KOPT-K1 (cell line): ENCODE data around the gene RBM45.

Experiments used
- H3K27ac ChIP-seq: fragments of 200-600 bp; sonication (generic); 2 replicates; pipeline ENCODE4 v1.5.1; 2016; ENCODE audit warnings: antibody characterized with exemption, mild to moderate bottlenecking, low read depth, low read length; ENCODE audit not compliant: poor library complexity, severe bottlenecking
- H3K36me3 ChIP-seq: fragments of 200-600 bp; sonication (generic); 2 replicates; pipeline ENCODE4 v1.5.1; 2017; ENCODE audit warnings: antibody characterized with exemption, mild to moderate bottlenecking, low read length, moderate library complexity; ENCODE audit not compliant: insufficient read depth
- H3K9me3 ChIP-seq: fragments of 200-600 bp; sonication (generic); 2 replicates; pipeline ENCODE4 v1.5.1; 2017; ENCODE audit warnings: antibody characterized with exemption, low read length, mild to moderate bottlenecking; ENCODE audit not compliant: insufficient read depth, poor library complexity, severe bottlenecking

The RBM45 gene

DNA sequence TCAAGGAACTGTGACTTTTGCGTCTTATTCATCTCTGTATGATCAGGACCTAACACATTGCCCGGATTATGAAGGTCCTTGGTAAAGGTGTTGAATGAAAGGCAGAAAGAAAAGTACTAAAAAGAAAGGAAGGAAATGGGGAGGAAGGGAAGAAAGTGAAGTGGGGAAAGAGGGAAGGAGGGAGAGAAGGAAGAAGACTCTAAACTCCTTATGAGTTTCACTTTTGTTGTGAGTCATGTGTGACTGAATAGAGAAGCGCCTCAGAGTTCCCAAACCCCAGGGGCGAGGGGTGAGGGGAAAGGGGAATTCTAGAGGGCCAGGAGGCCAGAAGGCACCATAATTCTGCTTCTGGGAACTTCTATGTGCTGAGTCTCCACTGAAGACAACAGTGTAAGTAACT lies 51.2 kb downstream of the RBM45 start:
- Histone ChIP-seq H3K9me3 (no peaks in the 10 kb centered on the region), H3K27ac (no peak overlapping the region), H3K36me3 (no peaks in the 10 kb centered on the region)

DNA sequence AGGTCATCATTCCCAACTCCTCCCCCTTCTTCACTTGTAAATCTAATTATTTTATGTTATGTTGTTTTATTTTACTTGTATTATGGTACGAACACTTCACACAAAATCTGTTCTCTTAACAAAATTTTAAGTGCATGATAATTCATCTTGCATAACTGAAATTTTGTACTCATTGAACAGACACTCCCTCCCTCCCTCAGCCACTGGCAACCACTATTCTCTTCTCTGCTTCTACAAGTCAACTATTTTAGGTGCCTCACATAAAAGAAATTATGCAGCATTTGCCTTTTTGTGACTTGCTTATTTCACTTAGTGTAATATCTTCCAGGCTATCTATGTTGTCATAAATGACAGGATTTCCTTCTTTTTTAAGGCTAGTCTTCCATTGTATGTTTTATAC lies 51.7 kb downstream of the RBM45 start:
- Histone ChIP-seq H3K27ac (no peak overlapping the region), H3K9me3 (no peaks in the 10 kb centered on the region), H3K36me3 (no peaks in the 10 kb centered on the region)

DNA sequence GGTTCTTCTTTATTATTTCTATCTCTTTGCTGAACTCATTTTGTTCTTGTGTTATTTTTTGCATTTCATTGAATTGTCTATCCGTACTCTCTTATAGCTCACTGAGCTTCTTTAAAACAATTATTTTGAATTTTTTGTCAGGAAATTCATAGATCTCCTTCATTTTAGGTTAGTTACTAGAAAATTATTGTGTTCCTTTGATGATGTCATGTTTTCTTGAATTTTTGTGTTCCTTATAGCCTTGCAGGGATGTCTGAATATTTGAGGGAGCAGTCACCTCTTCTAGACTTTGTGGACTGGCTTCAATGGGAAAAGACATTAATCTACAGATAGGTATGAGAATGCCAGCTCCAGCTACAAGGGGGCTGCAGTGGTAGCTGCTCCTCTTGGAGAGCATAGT lies 61.4 kb downstream of the RBM45 start:
- H3K9me3 ChIP-seq, result no peaks in the 10 kb centered on the region
- no peaks in the 10 kb centered on the region for H3K36me3 ChIP-seq
- H3K27ac ChIP-seq, result no peak overlapping the region

- H3K36me3 ChIP-seq, result no peaks in the 10 kb centered on the region
- no peaks in the 10 kb centered on the region for H3K9me3 ChIP-seq
- no peak overlapping the region for H3K27ac ChIP-seq
These were observed 64.9 kb downstream of the RBM45 start for GRCh38 chr2:178177066-178177679.
